Mesodermal cell (in vitro differentiated cells): ENCODE data around the gene BRINP2.

Experiments
- H3K27ac ChIP-seq: 2 replicates; pipeline ENCODE4 v1.7.0; 2013; ENCODE audit warnings: mild to moderate bottlenecking, low read depth, low read length, moderate library complexity; ENCODE audit not compliant: severe bottlenecking
- H3K36me3 ChIP-seq: 2 replicates; pipeline ENCODE4 v1.7.1; 2013; ENCODE audit warnings: mild to moderate bottlenecking, low read length, moderate library complexity; ENCODE audit not compliant: control insufficient read depth, insufficient read depth
- H3K4me1 ChIP-seq: one replicate; pipeline ENCODE4 v1.7.1; 2013; ENCODE audit warnings: mild to moderate bottlenecking, low read length; ENCODE audit not compliant: insufficient read depth, control insufficient read depth, poor library complexity, severe bottlenecking
- H3K4me3 ChIP-seq: 2 replicates; pipeline ENCODE4 v1.7.0; 2013; ENCODE audit warnings: low read length, control low read depth, mild to moderate bottlenecking; ENCODE audit not compliant: insufficient read depth, poor library complexity, severe bottlenecking; ENCODE audit errors: extremely low read depth
- H3K9me3 ChIP-seq: 2 replicates; pipeline ENCODE4 v1.7.1; 2013; ENCODE audit warnings: mild to moderate bottlenecking, low read length, moderate library complexity; ENCODE audit not compliant: control insufficient read depth
- WGBS, 2 experiments: methylation state at CpG; one replicate each; pipeline ENCODE4 v1.1.5; 2013; ENCODE audit warnings: missing lambda C conversion rate in 2 of 2; ENCODE audit not compliant: insufficient coverage in 2 of 2; 5-methylcytosine and 5-hydroxymethylcytosine counted together

Gene BRINP2

DNA sequence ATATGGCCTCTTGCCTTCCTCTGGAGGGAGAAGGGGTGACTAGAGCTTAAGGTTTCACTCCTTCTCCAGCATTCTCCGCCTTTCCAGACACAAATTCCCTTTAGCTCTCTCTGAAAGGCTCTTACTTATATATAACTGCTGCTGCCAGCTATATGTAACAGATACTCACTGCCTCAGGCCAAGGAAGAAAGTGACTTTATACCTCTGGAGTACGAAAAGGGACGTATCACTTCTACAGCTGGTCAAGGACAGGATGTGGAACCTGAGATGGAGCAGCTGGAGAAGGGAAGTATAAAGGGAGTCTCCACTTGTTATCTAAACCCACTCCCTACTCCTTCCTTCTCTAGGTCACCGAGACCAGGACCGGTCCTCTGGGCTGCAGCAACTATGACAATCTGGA, 102.4 kb downstream of the BRINP2 start:
- WGBS, 2 experiments, result 77 to 91% methylated on average over 2 to 4 of the region's 5 CpGs
- Histone ChIP-seq H3K4me3 (no peak overlapping the region), H3K4me1 (no peaks in the 10 kb centered on the region), H3K36me3 (no peaks in the 10 kb centered on the region), H3K9me3 (no peaks in the 10 kb centered on the region), H3K27ac (no peak overlapping the region)

DNA sequence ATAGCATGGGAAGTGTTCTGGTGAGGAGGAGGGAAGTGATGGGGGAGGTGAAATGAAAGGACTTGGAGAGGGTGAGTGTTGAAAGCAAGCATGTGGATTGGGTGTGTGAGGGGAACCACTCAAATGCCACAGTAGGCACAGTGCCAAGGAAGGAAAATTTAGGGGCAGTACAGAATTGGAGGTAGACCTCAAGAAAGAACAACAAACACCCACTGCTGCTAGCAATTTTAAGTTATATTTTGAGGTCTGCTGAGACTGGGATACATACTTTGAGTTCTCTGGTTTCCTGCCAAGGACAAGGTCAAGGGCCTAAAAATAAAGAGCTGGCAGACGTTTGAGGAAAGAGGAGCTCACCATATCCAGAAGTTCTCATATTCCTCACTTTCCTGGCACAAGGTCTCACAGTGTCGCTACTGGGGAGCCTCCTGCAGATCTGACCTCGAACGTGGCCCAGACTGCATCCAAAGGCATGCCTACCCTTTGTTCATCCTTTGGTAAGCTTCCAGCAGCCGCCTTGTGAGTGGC, 104.0 kb downstream of the BRINP2 start:
- H3K36me3 ChIP-seq, result no peaks in the 10 kb centered on the region
- 91 to 100% methylated on average over 3 to 5 of the region's 5 CpGs for WGBS, 2 experiments
- H3K9me3 ChIP-seq, result no peaks in the 10 kb centered on the region
- no peak overlapping the region for H3K27ac ChIP-seq
- H3K4me1 ChIP-seq, result no peaks in the 10 kb centered on the region
- H3K4me3 ChIP-seq, result no peak overlapping the region

DNA sequence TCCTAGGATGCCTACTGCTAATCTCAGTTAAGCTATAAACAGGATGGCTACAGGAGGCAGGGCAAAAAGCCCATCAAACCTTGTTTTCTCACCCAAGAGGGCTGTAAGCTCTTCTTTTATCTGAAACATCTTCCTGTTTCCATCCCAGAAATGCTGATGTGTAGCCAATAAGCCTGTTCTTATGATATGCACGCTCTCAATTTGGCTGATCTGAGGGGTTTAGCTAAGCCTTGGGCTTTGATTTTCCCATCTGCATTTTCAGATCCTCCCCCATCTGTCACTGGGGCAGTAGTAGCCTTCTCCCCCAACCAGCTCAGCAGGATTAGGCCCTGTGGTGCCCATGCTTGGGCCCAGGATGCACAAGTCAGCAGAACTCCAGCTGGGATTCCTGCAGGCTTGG, 105.0 kb downstream of the BRINP2 start:
- Histone ChIP-seq H3K36me3 (no peaks in the 10 kb centered on the region), H3K4me1 (no peaks in the 10 kb centered on the region), H3K9me3 (no peaks in the 10 kb centered on the region), H3K4me3 (no peak overlapping the region), H3K27ac (no peak overlapping the region)
- 86 to 91% methylated on average over 1 of the region's 1 CpG for WGBS, 2 experiments

DNA sequence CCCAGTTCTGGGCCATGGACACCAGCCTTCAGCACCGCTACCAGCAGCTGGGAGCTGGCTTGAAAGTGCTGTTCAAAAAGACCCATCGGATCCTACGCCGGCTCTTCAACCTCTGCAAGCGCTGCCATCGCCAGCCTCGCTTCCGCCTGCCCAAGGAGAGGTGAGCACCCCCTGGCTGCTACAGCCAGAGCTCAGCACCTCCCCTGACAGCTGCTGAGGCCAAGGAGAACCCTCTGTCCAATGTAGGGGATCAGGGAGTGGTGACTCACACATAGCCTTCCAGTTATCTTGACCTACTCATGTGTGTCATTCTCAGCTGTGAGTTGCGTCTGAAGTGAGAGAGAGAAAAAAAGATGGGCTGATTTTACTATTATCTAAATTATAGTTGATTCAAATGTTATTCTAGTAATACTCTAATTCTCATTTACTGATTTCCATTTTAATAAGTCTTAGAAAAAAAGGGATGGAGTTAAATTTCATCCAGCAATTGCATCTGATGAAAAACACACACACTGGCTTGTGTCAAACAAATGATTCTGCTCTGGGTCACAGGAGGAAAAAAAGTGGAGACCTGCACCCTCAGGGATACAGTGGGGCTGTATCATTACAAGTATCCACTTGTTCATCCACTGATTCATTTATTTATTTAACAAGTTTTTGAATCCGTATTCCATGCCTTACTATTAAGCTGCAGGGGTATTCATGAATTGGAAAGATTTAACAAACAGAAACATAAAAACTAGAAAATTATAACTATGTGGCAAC, 108.0 kb downstream of the BRINP2 start:
- Histone ChIP-seq H3K4me1 (no peaks in the 10 kb centered on the region), H3K9me3 (no peaks in the 10 kb centered on the region), H3K4me3 (no peak overlapping the region), H3K36me3 (no peaks in the 10 kb centered on the region), H3K27ac (no peak overlapping the region)
- 78 to 100% methylated on average over 1 to 5 of the region's 10 CpGs for WGBS, 2 experiments

DNA sequence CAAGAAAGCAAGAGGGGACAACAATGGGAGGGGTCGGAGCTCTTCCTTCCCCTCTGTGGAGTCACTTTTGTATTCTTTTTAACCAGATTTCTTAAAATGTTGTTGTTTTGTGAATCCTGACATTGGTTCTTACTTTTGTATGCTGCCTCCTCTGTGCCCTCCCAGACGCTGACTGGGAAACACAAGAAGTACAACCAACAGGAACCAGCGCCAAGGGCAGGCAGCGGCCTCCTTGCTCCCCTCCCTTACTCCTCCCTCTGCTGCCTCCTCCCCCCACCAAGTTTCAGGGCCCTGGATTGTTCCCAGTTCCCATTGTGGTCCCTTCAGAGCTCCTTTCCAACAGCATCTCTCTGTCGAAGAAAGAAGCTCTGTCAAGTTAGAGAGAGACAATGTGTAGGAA, 111.1 kb downstream of the BRINP2 start:
- no peaks in the 10 kb centered on the region for H3K36me3 ChIP-seq
- WGBS, 2 experiments, result 89 to 92% methylated on average over 2 to 3 of the region's 5 CpGs
- H3K27ac ChIP-seq, result no peak overlapping the region
- H3K4me3 ChIP-seq, result no peak overlapping the region
- H3K9me3 ChIP-seq, result no peaks in the 10 kb centered on the region
- no peaks in the 10 kb centered on the region for H3K4me1 ChIP-seq

DNA sequence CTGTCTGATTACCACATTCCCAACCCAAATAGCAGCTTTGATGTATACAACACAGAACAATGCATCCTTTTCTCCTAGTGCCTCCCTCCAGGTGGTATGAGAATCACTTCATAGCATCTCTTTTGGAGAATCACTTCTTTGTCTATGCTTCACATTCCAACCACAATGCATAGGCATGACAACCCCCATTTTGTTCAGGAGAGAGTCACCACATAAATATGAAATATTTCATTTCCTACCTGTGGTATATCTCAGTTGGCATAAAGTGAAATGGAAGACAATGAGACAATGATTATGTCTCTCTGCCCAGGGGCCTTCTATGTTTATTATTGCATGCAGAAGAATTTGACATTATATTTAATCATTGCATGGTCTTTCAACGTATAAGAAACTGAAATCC, 112.2 kb downstream of the BRINP2 start:
- Histone ChIP-seq H3K4me1 (no peaks in the 10 kb centered on the region), H3K36me3 (no peaks in the 10 kb centered on the region), H3K27ac (no peak overlapping the region), H3K4me3 (no peak overlapping the region), H3K9me3 (no peaks in the 10 kb centered on the region)
- WGBS, 2 experiments, result no CpG with 5 or more reads among the region's 1 CpG

DNA sequence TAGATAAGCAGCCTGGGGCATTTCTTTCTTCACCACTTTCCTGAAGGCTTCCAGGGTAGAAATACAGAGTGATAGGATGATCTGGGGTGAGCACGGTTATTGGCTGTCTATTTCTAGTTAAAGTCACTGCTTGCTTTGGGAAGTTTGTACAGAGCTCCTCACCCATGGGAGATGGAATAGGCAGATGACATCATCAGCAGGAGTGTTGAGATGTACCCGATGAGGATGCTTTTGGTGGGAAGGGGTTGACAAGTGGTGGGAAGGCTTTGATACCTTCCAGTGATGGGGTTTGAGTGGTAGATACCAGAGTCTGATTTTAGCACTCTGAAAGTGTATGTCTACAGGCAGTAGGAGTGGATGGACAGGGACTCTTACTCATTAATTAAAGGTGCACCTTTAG, 112.6 kb downstream of the BRINP2 start:
- Histone ChIP-seq H3K4me3 (no peak overlapping the region), H3K9me3 (no peaks in the 10 kb centered on the region), H3K4me1 (no peaks in the 10 kb centered on the region), H3K27ac (no peak overlapping the region), H3K36me3 (no peaks in the 10 kb centered on the region)
- 100% methylated on average over 2 of the region's 2 CpGs for WGBS, 2 experiments

DNA sequence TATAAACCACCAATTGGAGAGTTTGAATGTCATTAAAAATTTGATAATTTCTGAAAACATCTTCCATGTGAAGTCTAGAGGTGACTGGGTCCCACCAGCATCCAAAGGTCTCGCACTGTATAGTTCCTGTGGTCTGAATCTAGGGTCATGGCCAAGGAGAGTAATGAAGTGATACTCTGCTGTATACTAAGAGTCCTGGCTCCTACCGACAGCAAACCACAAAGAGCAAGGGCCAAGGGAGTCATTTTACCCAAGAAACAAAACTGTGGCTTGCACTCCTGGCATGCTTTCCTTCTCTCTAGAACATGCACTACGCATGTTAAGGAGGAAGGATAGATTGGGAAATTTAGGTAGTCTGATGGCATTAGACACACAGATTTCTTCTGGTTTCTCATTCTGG, 115.6 kb downstream of the BRINP2 start:
- 90% methylated on average over 2 of the region's 3 CpGs; no CpG with 5 or more reads in 1 of the 2 experiments for WGBS, 2 experiments
- Histone ChIP-seq H3K4me3 (no peak overlapping the region), H3K9me3 (no peaks in the 10 kb centered on the region), H3K27ac (no peak overlapping the region), H3K36me3 (no peaks in the 10 kb centered on the region), H3K4me1 (no peaks in the 10 kb centered on the region)

DNA sequence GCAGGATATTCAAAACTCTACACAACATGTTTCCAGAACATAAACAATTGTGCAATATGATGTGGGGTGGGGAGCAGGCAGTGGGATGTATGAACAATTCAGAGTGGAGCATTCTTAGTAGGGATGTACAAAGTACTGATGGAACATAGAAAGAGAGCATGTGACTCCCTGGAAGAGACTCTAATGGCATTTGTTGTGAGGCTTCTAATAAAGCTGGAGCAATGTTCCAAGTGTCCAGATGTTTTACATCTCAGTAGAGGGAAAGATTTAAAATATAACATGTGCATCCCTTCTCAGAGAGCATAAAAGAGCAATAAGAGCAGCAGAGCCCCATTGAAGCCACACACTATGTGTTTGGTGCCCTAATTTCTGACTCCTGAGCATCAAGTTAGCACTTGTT, 116.5 kb downstream of the BRINP2 start:
- Histone ChIP-seq H3K36me3 (no peaks in the 10 kb centered on the region), H3K4me1 (no peaks in the 10 kb centered on the region), H3K27ac (no peak overlapping the region), H3K9me3 (no peaks in the 10 kb centered on the region), H3K4me3 (no peak overlapping the region)

DNA sequence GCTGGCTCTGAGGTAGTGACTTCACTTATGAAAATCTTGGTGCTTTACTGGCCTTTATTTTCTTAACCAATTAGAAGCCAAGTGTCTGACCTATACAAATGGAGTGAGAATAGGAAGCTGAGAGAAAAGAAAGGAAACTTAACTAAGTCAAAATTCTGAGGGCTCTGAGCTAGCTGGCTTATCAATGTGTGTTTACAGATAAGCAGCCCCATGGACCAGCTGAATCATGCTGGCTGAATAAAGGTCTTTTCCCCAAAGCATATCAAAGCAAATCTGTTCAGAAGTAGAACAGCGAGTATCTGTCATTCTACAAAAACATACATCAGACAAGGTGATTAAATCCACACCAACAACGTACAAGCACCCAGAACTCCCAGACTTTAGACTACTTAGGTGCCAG, 117.2 kb downstream of the BRINP2 start:
- Histone ChIP-seq H3K9me3 (no peaks in the 10 kb centered on the region), H3K4me3 (no peak overlapping the region), H3K4me1 (no peaks in the 10 kb centered on the region), H3K36me3 (no peaks in the 10 kb centered on the region), H3K27ac (no peak overlapping the region)
- WGBS, 2 experiments, result 83 to 90% methylated on average over 1 of the region's 2 CpGs

DNA sequence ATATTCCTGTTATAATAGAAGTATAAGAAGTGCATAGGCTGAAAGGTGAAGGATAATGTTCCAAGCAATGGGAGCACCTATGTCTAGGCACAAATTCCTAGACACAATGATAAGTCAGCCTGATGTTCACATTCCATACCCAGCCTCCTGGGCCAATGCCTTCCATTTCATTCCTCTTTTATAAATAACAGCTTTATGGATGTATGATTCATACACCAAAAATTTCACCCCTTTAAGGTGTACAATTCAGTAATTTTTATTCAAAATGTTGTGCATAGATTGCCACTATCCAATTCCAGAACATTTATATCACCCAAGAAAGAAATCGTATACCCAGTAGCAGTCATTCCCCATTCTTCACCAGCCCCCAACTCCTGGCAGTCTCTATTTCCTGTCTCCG, 118.8 kb downstream of the BRINP2 start:
- Histone ChIP-seq H3K36me3 (no peaks in the 10 kb centered on the region), H3K4me3 (no peak overlapping the region)
- WGBS, 2 experiments, result 100% methylated on average over 1 of the region's 2 CpGs

More for the DNA sequence above, 118.8 kb downstream of the BRINP2 start:
- H3K27ac ChIP-seq, result no peak overlapping the region
- no peaks in the 10 kb centered on the region for H3K4me1 ChIP-seq
- H3K9me3 ChIP-seq, result peaks cover 2% of the 10 kb centered on the region
